HepG2 (cell line): ENCODE measurements around the gene MAP3K5. TPM values are rescaled to one million over a fixed set of nuclear protein-coding genes. Genes with fewer than 3 reads are reported as not detected.

Experiments
- ATAC-seq: fragments of 200-7000 bp; cut with Tn5 transposase; 3 replicates; pipeline ENCODE4 v1.9.1; 2020; ENCODE audit warnings: mild to moderate bottlenecking, moderate library complexity
- BruUV-seq: library from RNA; stranded (reverse); fragments of 400-500 nt; replicated peaks from 2 replicates; lab custom pipeline; 2021; lab: Mats Ljungman, UMichigan
- CTCF ChIA-PET: fragments of 300-600 bp; formaldehyde crosslinking; extraction: SDS; loops from one replicate; lab custom pipeline; 2021; ENCODE audit warnings: low total read pairs, inconsistent platforms, low intra/inter-chr PET ratio; lab: Yijun Ruan, JAX
- POLR2A ChIA-PET: fragments of 350-600 bp; sonication (Branson Sonifier 250); formaldehyde crosslinking; loops from one replicate; lab custom pipeline; 2020; ENCODE audit warnings: antibody characterized with exemption, inconsistent platforms; lab: Yijun Ruan, JAX
- DNase-seq: peaks from one replicate; pipeline ENCODE4 v3.0.0-alpha.2; 2015; ENCODE audit warnings: low spot score
- FAIRE-seq: peaks from 3 replicates; lab custom pipeline; 2011; peaks lifted over from hg19 to GRCh38; lab: Jason Lieb, UNC
- H2AFZ ChIP-seq: one replicate; pipeline ENCODE4 v1.6.1; 2011; ENCODE audit warnings: low read length, inconsistent platforms
- H3K27ac ChIP-seq: fragments of 300-600 bp; 3 replicates; pipeline ENCODE4 v1.8.0; 2011; ENCODE audit warnings: mixed run types, mild to moderate bottlenecking, mixed read lengths, low read length, inconsistent platforms; ENCODE audit not compliant: insufficient read depth; ENCODE audit errors: extremely low read length
- H3K27me3 ChIP-seq, 2 experiments: fragments of 200-600 bp in 1 of 2; 2 replicates in 1 of 2; 3 replicates in 1 of 2; pipeline versions ENCODE4 v1.6.0 to v1.8.0; 2011; ENCODE audit warnings: low read length in 2 of 2, mild to moderate bottlenecking in 2 of 2, moderate library complexity in 2 of 2, inconsistent platforms in 1 of 2; ENCODE audit not compliant: insufficient read depth in 2 of 2, control insufficient read depth in 1 of 2
- H3K36me3 ChIP-seq, 2 experiments: fragments of 200-600 bp in 1 of 2; replicated peaks in 1 of 2; 2 replicates in 1 of 2; 3 replicates in 1 of 2; pipeline versions ENCODE4 v1.5.1 to v1.8.0; 2011; ENCODE audit warnings: low read length in 2 of 2, inconsistent platforms in 1 of 2; ENCODE audit not compliant: insufficient read depth in 2 of 2, control insufficient read depth in 1 of 2
- H3K4me1 ChIP-seq: 2 replicates; pipeline ENCODE4 v1.5.1; 2012; ENCODE audit warnings: low read length, inconsistent platforms; ENCODE audit not compliant: insufficient read depth
- H3K4me2 ChIP-seq: 2 replicates; pipeline ENCODE4 v1.6.0; 2011; ENCODE audit warnings: low read depth, low read length, inconsistent platforms
- H3K4me3 ChIP-seq, 3 experiments: fragments of 200-600 bp in 1 of 3; sonication (generic), shearing (Covaris generic) in 1 of 3; replicated peaks in 1 of 3; 2 replicates each; pipeline ENCODE4 v1.5.1; 2011 to 2016; ENCODE audit warnings: low read length in 3 of 3, inconsistent platforms in 2 of 3, low read depth in 2 of 3, mild to moderate bottlenecking in 2 of 3, control low read depth in 1 of 3, mixed read lengths in 1 of 3; ENCODE audit not compliant: insufficient read depth in 1 of 3
- H3K79me2 ChIP-seq: one replicate; pipeline ENCODE4 v1.6.1; 2011; ENCODE audit warnings: low read length, inconsistent platforms; ENCODE audit not compliant: insufficient read depth
- H3K9ac ChIP-seq: 2 replicates; pipeline ENCODE4 v1.6.0; 2011; ENCODE audit warnings: mild to moderate bottlenecking, low read depth, low read length, inconsistent platforms; ENCODE audit not compliant: insufficient read depth
- H3K9me3 ChIP-seq: 2 replicates; pipeline ENCODE4 v1.5.1; 2012; ENCODE audit warnings: mild to moderate bottlenecking, low read length
- H4K20me1 ChIP-seq: 2 replicates; pipeline ENCODE4 v1.6.0; 2011; ENCODE audit warnings: inconsistent platforms, mild to moderate bottlenecking, low read length, moderate library complexity; ENCODE audit not compliant: insufficient read depth
- ERF ChIP-seq: IDR thresholded peaks from 2 replicates; pipeline ENCODE4 v1.6.1; 2018; ENCODE audit warnings: missing biosample characterization, missing genetic modification reagents
- GATA4 ChIP-seq: sonication (generic); IDR thresholded peaks from 2 replicates; pipeline ENCODE4 v1.6.1; 2016; ENCODE audit warnings: antibody characterized with exemption, low read depth, borderline replicate concordance
- GLI4 ChIP-seq: sonication (generic); formaldehyde crosslinking; IDR thresholded peaks from 2 replicates; pipeline ENCODE4 v1.5.1; 2020; ENCODE audit warnings: missing genetic modification reagents, mild to moderate bottlenecking, moderate library complexity, borderline replicate concordance
- IRX3 ChIP-seq: sonication (generic); formaldehyde crosslinking; IDR thresholded peaks from 2 replicates; pipeline ENCODE4 v1.8.1; 2023; ENCODE audit warnings: mild to moderate bottlenecking, low read depth, missing genetic modification reagents, borderline replicate concordance
- KLF11 ChIP-seq: IDR thresholded peaks from 2 replicates; pipeline ENCODE4 v1.6.1; 2016; ENCODE audit warnings: missing compliant biosample characterization
- NPAS2 ChIP-seq: sonication (generic); formaldehyde crosslinking; IDR thresholded peaks from 2 replicates; pipeline ENCODE4 v1.8.0; 2022; ENCODE audit warnings: mild to moderate bottlenecking, missing genetic modification reagents, borderline replicate concordance
- RBAK ChIP-seq: sonication (generic); formaldehyde crosslinking; IDR thresholded peaks from 2 replicates; pipeline ENCODE4 v1.5.1; 2020; ENCODE audit warnings: mild to moderate bottlenecking, missing genetic modification reagents
- ZBTB38 ChIP-seq: sonication (generic); formaldehyde crosslinking; IDR thresholded peaks from 2 replicates; pipeline ENCODE4 v1.5.1; 2020; ENCODE audit warnings: mild to moderate bottlenecking, missing genetic modification reagents
- ZBTB42 ChIP-seq: sonication (generic); formaldehyde crosslinking; IDR thresholded peaks from 2 replicates; pipeline ENCODE4 v1.5.0; 2020; ENCODE audit warnings: mild to moderate bottlenecking, missing genetic modification reagents
- ZNF34 ChIP-seq: sonication (generic); formaldehyde crosslinking; IDR thresholded peaks from 2 replicates; pipeline ENCODE4 v1.4.0; 2020; ENCODE audit warnings: mild to moderate bottlenecking, missing genetic modification reagents, borderline replicate concordance
- ZNF367 ChIP-seq: sonication (generic); formaldehyde crosslinking; IDR thresholded peaks from 2 replicates; pipeline ENCODE4 v1.4.0; 2020; ENCODE audit warnings: missing genetic modification reagents, borderline replicate concordance
- ZNF547 ChIP-seq: sonication (generic); formaldehyde crosslinking; IDR thresholded peaks from 2 replicates; pipeline ENCODE4 v1.5.1; 2020; ENCODE audit warnings: mild to moderate bottlenecking, missing genetic modification reagents
- WGBS: methylation state at CpG from one replicate; pipeline ENCODE4 v1.1.6; 2017; ENCODE audit warnings: low lambda C conversion rate; 5-methylcytosine and 5-hydroxymethylcytosine counted together
- in situ Hi-C: cut with HindIII; loops from 2 replicates; pipeline ENCODE4 v1.10.0; 2017; ENCODE audit warnings: low pct_unique_long_range_greater_than_20kb; ENCODE audit not compliant: extremely low pct_ligation_motif_present
- intact Hi-C: fragments of 100-400 bp; cut with micrococcal nuclease; formaldehyde crosslinking; loops from one replicate; pipeline ENCODE4 v1.10.0; 2022; ENCODE audit not compliant: unreplicated experiment
- polyA plus RNA-seq, 8 experiments: library from polyadenylated mRNA; depleted of rRNA in 3 of 8; stranded (reverse) in 7 of 8; unstranded in 1 of 8; fragments of >200 nt; fragmentation: Illumina TruSeq in 4 of 8; extraction: Trizol in 4 of 8; gene quantifications; 2 replicates each; pipeline versions ENCODE4 v1.2.1 to v1.2.3, GENCODE V29; 2011 to 2016; ENCODE audit warnings: low read depth in 4 of 8, missing spikeins in 1 of 8, mixed read lengths in 1 of 8; ENCODE audit not compliant: insufficient read depth in 1 of 8
- total RNA-seq, 5 experiments: library from RNA; depleted of rRNA; stranded (reverse); fragments of >200 nt; fragmentation: Illumina TruSeq; extraction: Trizol; gene quantifications; 2 replicates each; pipeline ENCODE4 v1.2.3, GENCODE V29; 2016; ENCODE audit warnings: low read depth in 1 of 5
- TF ChIP-seq, protein P1 (sequence below): sonication (generic); formaldehyde crosslinking; IDR thresholded peaks from 2 replicates; pipeline ENCODE4 v1.9.0; 2021; ENCODE audit warnings: missing genetic modification reagents, borderline replicate concordance
- TF ChIP-seq, protein P2 (sequence below): sonication (generic); formaldehyde crosslinking; IDR thresholded peaks from 2 replicates; pipeline ENCODE4 v1.8.0; 2022; ENCODE audit warnings: mild to moderate bottlenecking, missing genetic modification reagents; ENCODE audit not compliant: insufficient replicate concordance
- TF ChIP-seq, protein P3 (sequence below): sonication (generic); formaldehyde crosslinking; IDR thresholded peaks from 2 replicates; pipeline ENCODE4 v1.4.0; 2020; ENCODE audit warnings: mild to moderate bottlenecking, missing genetic modification reagents

Gene MAP3K5
- total and polyA plus RNA-seq, 2 of the 13 experiments (the other 11 are each of a cell fraction or from before 2014, with no cell fraction given): not detected

DNA sequence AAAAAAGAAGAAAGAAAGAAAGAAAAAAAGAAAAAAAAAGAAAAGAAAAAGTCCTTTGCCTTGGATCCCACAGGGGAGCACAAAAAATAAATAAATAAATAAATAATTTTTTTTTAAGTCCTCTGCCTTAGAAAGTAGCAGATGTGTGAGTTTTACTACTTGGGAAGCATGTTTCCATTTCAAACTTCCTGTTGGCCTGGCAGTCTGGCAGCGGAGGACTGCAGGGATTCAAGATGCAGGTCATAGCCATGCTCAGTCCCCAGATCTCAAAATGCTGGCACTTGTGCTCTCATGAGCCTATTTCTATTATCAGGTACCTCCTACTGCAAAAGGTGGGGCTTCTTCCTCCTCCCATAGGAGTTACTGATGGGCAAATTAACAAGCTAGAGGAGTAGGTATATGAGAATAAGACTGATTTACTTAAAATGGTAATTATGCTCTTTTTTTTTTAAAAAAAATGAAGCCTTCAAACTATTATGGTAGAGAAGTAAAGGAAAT lies 187.9 kb downstream of the MAP3K5 start:
- Histone ChIP-seq H3K4me1 (no peaks in the 10 kb centered on the region), H3K4me3 (no peak overlapping the region), H3K9ac (no peak overlapping the region), H3K27ac (no peak overlapping the region), H3K79me2 (no peaks in the 10 kb centered on the region), H3K4me2 (no peak overlapping the region), H2AFZ (no peak overlapping the region), H3K27me3 (peaks cover 0 to 5% of the 10 kb centered on the region in 2 experiments; a peak in 1 of 5 replicates), H3K9me3 (no peaks in the 10 kb centered on the region), H3K36me3 (no peaks in the 10 kb centered on the region), H4K20me1 (no peaks in the 10 kb centered on the region)
- CTCF ChIA-PET: no interaction called here
- WGBS: 8% methylated on average over 1 of the region's 1 CpG
- BruUV-seq: no TSS peak
- FAIRE-seq (no peak), DNase-seq (no peak), ATAC-seq (no peak)
- POLR2A ChIA-PET: no interaction called here
- no peak for TF ChIP-seq ZNF367 (CRISPR knock-in tag)
- TF ChIP-seq, protein P1, sequence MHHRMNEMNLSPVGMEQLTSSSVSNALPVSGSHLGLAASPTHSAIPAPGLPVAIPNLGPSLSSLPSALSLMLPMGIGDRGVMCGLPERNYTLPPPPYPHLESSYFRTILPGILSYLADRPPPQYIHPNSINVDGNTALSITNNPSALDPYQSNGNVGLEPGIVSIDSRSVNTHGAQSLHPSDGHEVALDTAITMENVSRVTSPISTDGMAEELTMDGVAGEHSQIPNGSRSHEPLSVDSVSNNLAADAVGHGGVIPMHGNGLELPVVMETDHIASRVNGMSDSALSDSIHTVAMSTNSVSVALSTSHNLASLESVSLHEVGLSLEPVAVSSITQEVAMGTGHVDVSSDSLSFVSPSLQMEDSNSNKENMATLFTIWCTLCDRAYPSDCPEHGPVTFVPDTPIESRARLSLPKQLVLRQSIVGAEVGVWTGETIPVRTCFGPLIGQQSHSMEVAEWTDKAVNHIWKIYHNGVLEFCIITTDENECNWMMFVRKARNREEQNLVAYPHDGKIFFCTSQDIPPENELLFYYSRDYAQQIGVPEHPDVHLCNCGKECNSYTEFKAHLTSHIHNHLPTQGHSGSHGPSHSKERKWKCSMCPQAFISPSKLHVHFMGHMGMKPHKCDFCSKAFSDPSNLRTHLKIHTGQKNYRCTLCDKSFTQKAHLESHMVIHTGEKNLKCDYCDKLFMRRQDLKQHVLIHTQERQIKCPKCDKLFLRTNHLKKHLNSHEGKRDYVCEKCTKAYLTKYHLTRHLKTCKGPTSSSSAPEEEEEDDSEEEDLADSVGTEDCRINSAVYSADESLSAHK (CRISPR knock-in tag): no peak
- TF ChIP-seq GATA4: no peak
- TF ChIP-seq ZBTB42 (CRISPR knock-in tag): no peak
- no peak for TF ChIP-seq KLF11
- TF ChIP-seq, protein P2, sequence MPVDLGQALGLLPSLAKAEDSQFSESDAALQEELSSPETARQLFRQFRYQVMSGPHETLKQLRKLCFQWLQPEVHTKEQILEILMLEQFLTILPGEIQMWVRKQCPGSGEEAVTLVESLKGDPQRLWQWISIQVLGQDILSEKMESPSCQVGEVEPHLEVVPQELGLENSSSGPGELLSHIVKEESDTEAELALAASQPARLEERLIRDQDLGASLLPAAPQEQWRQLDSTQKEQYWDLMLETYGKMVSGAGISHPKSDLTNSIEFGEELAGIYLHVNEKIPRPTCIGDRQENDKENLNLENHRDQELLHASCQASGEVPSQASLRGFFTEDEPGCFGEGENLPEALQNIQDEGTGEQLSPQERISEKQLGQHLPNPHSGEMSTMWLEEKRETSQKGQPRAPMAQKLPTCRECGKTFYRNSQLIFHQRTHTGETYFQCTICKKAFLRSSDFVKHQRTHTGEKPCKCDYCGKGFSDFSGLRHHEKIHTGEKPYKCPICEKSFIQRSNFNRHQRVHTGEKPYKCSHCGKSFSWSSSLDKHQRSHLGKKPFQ (CRISPR knock-in tag): no peak
- no peak for TF ChIP-seq NPAS2 (CRISPR knock-in tag)
- no peak for TF ChIP-seq RBAK (CRISPR knock-in tag)
- TF ChIP-seq ZBTB38 (CRISPR knock-in tag): no peak
- no peak for TF ChIP-seq ERF (CRISPR knock-in tag)
- TF ChIP-seq, protein P3, sequence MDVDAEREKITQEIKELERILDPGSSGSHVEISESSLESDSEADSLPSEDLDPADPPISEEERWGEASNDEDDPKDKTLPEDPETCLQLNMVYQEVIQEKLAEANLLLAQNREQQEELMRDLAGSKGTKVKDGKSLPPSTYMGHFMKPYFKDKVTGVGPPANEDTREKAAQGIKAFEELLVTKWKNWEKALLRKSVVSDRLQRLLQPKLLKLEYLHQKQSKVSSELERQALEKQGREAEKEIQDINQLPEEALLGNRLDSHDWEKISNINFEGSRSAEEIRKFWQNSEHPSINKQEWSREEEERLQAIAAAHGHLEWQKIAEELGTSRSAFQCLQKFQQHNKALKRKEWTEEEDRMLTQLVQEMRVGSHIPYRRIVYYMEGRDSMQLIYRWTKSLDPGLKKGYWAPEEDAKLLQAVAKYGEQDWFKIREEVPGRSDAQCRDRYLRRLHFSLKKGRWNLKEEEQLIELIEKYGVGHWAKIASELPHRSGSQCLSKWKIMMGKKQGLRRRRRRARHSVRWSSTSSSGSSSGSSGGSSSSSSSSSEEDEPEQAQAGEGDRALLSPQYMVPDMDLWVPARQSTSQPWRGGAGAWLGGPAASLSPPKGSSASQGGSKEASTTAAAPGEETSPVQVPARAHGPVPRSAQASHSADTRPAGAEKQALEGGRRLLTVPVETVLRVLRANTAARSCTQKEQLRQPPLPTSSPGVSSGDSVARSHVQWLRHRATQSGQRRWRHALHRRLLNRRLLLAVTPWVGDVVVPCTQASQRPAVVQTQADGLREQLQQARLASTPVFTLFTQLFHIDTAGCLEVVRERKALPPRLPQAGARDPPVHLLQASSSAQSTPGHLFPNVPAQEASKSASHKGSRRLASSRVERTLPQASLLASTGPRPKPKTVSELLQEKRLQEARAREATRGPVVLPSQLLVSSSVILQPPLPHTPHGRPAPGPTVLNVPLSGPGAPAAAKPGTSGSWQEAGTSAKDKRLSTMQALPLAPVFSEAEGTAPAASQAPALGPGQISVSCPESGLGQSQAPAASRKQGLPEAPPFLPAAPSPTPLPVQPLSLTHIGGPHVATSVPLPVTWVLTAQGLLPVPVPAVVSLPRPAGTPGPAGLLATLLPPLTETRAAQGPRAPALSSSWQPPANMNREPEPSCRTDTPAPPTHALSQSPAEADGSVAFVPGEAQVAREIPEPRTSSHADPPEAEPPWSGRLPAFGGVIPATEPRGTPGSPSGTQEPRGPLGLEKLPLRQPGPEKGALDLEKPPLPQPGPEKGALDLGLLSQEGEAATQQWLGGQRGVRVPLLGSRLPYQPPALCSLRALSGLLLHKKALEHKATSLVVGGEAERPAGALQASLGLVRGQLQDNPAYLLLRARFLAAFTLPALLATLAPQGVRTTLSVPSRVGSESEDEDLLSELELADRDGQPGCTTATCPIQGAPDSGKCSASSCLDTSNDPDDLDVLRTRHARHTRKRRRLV (CRISPR knock-in tag): no peak
- no peak for TF ChIP-seq IRX3 (CRISPR knock-in tag)
- TF ChIP-seq GLI4 (CRISPR knock-in tag): no peak
- no peak for TF ChIP-seq ZNF34 (CRISPR knock-in tag)
- no peak for TF ChIP-seq ZNF547 (CRISPR knock-in tag)
- intact Hi-C loops: no loop called here
- in situ Hi-C loops: no loop called here
